ENCODE data around the gene ARPC1A.
A peak's percentile ranks its signal among the peaks of the same experiment; 100 is the strongest.

ARPC1A gene

DNA sequence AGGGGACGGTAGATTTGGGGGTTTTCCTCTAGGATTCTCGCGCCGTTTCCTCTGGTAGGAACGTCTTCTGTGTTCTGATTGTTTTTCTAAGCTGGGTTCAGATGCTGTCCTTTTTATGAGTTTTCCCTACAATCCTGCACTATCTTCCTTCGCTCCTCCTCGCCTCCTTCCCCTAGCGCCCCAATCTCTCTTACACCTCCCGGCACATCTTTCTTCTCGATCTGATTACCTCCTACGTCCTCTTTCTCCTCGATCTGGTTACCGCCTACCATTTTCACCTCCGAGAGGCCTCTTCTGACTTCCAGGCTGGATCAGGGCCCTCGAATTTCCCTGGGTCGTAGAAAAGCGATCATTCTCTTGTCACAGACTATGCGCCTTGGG lies 83.5 kb downstream of the ARPC1A start:
- DNase-seq (ENCODE audit: low read depth, low spot score), result no peak

DNA sequence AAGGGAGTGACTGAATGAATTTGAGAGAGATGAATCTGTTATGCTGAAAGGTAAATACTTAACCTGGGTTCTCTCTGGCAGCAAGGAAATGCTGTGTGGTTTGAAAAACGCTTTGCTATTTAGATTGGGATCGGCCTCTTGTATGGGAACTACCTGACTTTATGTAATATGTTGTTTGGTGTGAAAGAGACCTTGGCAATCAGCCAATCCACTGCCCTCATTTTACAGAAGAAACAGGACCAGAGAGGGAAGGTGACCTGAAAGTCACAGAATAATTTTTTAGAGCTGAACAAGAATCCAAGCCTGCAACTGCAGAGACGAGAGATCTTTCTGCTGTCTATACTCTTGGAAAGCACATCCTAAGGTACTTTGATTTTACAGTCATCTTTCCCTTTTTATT lies 84.1 kb downstream of the ARPC1A start:
- no peak for DNase-seq (ENCODE audit: low read depth, low spot score)

- no peak for DNase-seq (ENCODE audit: low read depth, low spot score)
These were observed 84.9 kb downstream of the ARPC1A start for GRCh38 chr7:99410635-99411034.

- peak; percentile 77 for DNase-seq (ENCODE audit: low read depth, low spot score)
These were observed 89.9 kb downstream of the ARPC1A start for GRCh38 chr7:99415513-99416127.

Measured in ELF-1 (cell line).